GOT3 (cell line): ENCODE measurements around the gene NES.

Source experiments
- DNase-seq: peaks from one replicate; lab custom pipeline; 2025; ENCODE audit warnings: mixed read lengths; lab: John Stamatoyannopoulos, UW

NES gene

DNA sequence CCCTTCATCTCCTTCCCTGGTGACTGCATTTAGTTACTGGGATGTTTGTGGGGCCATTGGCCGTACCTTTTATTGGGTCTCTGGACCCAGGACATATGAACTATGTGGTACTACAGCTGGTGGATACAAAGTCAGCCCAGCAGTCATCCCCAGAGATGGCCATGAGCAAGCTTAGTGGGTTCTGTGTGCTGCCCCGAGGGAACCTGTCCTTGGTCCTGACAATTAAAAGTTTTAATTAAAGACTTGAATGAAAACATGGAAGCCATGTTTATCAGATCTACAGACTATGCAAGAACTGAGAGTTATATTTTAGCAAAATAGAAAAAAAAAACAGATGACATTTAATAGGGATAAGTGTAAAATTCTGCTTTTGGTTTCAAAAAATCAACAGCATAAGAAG is 2.8 kb upstream of the NES start:
- DNase-seq = no peak

DNA sequence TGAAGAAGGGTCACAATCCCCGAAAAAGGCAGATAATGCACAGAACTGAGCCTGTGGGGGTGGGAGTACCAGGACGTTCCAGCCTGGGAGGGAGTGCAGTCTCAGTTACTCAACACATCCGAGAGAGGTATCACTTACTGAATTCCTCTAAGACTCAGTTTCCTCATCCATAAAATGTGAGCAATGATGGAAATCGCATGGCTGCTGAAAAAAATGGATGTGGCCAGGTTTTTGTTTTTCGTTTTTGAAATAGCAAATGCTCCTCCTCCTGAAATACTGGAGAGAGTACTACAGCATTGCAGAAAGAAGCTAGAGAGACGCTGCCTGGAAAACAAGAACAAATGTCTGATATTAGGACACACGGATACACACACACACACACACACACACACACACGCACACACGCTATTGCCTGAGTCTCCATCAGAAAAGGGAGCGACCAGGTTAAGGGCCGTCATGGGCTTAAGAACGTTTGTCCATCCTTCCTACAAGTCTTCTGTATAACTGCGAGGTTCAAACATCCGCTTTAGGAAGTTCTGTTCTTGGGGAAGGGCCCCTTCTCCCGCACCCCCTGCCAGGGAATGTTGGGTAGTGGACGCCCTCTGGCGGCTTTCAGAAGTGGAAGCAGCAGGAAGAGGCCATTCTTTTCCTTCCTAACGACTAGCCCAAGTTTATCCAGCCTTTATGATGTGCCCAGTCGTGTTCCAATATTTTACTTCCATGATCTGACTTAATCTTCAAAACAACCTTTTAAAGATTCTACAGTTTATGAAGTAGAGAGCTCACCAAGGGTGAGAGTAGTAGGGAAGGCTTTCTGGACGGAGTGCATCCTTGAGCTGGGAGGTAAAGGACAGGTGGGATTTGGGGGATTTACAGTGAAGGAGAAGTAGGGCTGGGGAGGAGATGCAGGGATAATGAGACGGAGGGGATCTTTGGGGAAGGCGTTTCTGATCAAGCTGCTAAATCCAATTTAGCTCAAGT is 699 bp upstream of the NES start:
- DNase-seq = no peak

DNA sequence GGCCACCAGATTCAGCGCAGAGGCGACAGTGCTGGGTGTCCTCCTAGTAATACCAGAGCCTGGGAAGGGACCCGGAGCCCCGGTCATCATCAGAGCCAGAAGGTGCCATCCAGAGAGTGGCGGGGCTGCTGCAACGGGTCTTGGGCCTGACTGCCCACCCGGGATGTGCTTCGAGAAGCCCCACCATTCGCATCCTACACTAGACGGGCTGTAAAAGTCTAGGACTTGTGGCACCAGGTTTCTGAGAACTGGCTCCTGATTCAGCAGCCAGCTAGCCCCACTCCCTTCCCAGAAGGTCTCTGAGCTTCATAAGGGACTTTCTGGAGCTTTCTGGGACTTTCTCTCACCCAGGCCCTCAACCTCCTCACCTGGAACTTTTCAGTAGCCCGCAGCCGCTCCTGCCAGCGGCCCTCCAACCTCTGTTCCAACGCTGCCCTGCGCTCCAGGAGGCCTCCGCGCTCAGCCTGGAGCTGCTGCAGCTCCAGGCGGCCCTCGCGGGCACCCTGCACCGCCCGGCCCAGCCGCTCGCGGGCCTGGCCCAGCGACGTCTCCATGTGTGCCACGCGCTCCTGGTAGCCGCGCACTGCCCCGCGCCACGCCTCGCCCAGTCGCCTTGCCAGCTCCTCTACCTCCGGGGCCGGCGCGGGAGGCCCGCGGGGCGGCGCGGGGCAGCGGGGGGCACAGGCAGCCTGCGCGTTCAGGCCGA is 940 bp downstream of the NES start:
- DNase-seq = no peak

DNA sequence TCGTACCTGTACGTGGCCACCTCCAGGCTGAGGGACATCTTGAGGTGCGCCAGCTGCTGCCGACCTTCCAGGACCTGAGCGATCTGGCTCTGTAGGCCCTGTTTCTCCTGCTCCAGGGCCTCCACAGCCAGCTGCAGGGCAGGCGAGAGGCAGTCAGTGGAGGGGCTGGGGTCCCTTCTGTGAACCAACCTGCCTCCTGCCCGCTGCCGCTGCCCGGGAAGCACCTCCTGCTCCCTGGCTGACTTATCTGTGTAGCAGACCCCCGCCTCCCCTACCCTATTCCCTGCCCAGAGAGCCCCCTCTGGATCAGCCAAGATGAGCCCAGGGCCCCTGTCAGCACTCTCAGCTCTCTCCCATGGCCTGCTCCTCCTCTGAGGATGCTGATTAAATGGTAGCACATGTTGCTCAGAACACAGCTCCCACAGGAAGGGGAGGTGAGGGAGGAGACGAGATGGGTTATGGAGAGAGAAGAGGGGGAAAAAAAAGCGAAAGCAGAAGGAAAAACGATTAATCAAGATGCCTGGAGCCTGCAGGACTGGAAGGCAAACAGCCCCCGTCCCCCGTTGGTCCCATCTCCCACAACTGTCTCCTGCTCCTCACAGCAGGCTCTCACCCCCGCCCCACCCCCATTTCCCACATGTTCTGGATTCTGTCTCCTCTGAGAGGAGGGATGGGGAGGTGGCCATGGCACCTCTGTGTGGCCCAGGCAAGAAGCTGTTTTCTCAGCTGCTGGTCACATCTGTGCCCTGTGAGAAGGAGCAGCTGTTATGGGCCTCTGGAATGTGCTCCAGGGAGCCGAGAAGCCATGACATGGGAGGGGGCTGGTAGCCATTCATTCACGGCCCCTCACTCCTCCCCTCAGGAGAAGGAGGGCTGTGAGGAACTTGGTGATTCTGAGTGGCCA is 1.7 kb downstream of the NES start:
- DNase-seq = no peak

DNA sequence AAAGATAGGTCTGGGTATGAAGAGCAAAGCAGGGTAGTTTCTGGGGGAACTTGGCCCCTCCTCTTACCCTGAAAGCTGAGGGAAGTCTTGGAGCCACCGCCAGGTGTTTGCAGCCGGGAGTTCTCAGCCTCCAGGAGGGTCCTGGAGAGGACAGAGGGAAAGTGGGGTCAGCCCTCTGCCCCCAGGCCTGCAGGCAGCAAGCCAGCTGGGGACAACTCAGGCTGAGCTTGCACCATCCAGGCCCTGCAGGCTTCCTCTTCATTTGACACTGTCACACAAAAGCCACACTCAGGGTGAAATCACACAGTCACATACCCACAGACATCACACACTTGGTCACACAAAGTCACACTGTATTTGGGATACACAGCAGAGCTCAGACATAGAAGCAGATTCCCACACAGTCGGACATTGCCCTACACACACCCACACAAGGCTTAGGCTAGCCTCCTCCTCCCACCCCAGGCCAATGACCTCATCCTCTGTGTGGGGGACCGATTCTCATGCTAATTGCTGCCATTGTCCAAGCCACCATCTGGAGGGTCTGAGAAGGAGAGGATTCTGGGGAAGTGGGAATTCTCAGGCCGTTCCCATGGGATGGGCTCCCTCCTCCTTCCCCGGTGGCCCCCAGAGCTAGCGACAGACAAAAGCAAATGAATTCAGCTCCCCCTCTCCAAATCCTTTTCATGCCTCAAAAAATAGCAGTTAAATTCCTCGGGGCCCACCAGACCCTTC is 3.7 kb downstream of the NES start:
- no peak for DNase-seq

DNA sequence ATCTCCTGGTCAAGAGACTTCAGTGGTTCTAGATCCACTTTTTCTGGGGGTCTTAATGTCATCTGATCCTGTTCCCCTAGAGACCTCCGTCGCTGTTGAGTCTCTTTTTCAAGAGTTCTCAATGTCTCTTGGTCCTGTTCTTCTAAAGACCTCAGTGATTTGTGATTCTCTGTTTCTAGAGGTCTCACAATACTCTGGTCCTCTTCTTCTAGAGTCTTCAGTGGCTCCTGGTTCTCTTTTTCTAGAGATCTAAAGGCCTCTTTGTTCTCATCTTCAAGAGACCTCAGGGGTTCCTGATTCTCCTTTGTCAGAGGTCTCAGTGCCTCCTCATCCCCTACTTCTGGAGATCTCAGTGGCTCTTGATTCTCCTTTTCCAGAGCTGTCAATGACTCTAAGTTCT is 5.4 kb downstream of the NES start:
- DNase-seq = no peak

DNA sequence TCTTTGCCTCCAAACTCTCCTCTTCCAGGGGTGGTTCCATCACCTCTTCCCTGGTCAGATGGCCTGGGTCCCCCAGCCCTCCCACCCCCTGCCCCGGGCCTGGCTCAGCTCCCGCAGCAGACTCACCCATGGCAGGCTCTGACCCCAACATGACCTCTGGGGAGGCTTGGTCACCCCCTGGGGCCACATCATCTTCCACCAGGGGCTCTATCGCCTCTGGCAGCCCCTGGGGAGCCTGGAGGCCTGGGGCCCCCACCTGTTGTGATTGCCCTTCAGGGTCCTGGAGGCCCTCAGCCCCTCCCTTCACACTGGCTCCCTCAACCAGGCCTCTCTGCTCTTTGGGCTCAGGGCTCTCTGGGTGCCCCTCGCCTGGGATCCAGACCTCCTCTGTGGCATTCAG is 6.4 kb downstream of the NES start:
- no peak for DNase-seq

DNA sequence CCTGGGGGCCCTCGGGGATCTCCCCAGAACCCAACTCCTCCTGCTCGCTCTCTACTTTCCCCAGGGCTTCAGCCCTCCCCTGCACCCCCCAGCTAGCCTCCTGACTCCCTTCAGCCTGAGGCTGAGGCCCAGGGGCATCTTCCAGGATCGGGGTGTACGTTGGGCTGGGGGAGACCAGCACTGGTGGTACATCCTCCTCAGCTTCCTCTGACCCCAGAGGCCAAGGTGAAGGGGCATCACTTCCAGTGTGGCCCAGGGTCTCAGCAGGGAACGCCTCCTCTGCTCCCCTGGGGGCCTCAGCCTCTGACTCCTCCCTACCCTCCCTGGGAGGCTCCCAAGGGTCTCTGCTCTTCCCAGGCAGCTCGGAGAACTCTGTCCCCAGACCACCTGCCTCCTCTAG is 6.8 kb downstream of the NES start:
- no peak for DNase-seq

DNA sequence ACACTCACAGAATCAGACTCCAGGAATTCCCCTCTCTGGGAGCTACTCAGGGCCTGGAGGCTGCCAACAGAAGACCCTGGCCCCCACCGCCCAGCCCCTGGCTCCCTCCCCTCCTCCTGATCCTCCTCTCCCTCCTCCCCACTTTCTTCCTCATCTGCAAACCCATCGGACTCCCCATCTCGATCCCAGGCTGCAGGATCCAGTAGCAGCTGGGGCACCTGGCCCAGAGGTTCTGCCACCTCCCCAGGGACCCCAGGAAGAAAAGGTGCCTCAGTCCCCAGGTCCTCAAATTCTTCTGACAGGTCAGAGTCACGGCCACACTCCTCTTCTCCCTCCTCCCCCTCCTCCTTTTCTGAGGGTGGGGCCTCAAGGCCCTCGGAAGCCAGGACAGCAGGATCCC is 7.4 kb downstream of the NES start:
- no peak for DNase-seq

DNA sequence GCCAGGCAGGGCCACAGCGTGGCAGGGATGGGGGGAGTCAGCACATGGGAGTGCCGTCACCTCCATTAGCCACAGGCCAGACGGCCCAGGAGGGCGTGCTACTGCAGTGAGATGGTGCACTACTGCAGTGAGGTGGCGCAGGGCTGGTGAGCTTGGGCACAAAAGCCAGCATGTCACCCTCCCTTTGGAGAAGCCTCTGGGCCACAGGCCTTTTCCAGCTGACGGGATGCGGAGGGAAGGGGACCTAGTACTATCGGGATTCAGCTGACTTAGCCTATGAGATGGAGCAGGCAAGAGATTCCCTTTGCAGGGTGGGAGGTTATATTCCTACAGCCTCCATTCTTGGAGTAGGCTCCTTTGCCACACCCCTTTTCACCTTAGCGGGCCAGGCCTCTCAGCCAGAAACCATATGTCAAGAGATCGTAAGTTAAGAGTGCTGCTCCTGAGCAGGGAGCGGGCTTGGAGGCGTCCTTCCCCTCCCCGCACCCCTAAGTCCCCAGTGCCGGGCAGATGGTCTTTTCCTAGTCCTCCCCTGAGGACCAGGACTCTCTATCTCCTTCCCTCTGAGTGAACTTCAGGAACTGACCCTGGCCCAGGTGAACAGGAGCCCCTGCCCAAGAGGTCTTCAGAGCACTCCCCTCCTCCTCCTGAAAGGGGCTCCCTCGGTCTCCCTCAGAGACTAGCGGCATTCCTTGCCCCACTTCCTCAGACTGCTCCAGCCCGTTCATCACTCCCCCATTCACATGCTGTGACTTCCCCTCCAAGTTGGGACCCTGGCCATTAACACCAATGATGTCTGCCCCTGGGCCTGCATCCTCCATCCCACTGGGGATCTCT is 8.2 kb downstream of the NES start:
- DNase-seq = no peak

DNA sequence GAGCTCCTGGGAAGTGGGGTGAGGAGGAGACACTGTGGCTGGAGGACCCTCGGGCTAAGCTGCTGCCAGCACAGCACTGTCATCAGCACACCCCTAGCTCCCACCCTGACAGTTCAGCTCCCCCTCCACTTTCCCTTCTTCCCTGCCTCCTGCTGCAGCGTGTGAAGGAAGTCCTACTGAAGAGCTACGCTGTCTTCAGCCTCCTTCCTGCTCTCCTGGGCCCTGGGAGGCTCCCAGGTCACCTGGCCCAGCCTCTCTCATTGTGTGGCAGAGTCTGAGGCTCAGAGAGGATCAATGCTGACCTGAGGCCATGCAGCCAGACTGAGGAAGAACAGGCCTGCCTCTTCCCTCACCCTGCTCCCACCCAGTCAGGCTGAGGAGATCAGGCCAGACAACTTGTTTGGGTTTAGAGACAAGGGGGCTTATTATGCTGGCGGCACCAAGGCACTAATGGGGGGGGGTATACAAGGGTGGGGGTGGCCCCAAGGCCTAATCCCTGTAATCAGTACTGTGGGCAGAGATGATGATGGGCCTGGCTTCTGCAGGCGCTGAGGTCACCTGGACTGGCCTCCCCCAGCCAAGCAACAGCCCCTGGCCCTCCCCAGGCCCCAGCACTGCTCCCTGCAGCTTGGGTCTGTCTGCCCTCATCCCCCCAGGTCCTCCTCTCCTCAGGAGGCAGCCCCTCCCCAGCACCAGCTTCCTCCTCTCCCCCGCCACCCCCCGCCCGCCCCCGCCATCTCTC is 9.1 kb downstream of the NES start:
- no peak for DNase-seq

DNA sequence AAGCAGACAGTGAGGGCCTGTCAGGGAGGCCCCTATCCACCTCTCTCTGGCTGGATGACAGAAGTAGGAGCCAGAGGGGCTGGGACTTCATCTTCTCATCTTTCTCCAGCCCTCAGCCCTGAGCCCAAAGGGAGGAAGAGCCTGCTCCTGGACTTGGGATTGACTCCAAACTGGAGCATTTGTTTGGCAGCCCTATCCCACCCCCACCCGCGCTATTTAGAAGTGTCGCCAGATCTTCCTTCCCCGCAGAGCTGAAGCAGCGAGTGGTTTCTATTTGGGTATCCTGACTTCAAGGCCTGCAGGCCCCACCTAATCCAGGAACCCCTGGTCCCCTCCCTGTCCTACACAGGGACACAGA is 9.6 kb downstream of the NES start:
- DNase-seq = no peak

DNA sequence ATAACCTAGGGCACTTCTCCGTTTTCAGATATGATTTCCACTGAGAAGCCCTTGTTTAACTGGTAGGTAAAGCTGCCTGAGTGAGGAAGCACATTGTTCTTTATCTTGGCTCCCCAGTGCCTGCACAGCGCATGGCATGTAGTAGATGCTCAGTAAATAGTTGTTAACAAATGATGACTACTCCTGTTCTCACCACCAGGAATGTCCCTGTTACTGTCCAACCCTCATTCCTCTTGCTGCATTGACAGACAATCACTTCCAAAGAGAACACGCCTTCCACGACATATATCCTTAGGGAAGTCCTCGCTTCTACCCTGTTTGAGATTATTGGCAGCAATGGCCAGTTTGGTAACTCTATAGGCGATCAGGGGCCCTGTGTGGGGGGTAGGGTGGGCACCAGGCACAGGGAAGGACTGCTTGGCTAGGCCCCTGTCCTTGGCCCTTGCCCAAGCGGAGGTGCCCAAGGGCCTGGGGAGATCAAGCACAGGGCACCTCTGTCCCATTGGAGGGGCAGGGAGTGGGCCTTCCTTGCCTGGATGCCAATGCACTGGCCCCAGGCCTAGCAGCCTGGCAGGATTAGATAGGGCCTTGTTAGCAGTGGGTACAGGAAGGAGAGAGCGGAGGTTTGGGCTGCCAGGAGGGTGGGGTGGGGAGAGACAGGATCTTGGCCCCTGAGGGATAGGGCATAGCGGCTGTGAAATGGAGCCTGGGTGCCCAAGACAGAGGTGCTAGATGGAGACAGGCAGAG is 10.2 kb downstream of the NES start:
- DNase-seq = no peak

DNA sequence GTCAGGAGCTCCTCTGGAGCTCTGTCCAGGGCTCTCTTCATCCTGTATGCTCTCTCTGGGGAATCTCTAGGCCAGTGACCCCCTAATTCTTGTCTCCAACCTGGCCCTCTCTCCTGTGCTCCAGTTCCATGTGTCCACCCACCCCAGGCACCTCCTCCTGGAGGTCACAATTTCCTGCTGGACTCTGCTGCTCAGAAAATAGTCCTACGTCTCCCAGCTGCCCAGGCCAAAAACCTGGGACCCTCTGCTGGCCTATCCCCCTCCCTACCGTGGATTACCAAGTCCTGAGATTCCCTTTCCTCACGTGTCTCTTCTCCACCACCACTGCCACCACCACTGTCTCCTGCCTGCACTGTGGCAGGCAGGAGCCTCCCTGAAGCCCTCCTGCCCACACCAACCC is 11.7 kb downstream of the NES start:
- DNase-seq = no peak

DNA sequence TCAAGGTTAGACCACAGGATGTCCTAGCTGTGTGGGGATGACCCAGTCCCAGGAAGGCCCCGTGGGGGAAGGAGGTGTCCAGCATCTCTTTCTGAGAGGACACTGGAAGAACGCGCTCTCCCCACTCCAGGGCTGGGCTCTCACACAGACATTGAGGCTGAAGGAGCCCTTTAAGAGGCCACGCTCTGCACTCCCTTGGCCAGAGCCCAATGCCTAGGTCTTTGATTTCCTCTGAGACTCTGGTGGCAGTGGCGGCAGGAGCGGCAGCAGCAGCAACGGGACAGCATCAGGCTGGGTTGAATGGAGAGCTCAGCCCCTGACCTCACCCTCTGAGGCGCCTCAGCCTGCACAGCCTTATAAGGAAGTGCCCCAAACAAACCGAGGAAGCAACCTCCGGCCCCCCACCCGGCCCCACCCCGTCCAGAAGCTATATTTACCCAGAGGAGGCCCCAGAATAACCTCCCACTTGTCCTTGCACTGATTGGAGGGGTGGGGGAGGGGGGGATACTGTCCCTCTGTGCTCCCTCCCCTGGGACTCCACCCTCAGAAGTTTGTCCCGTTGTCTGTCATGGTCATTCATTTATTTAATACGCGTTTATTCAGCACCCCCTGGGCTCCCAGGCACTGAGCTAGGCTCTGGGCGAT is 12.3 kb downstream of the NES start:
- DNase-seq = no peak

DNA sequence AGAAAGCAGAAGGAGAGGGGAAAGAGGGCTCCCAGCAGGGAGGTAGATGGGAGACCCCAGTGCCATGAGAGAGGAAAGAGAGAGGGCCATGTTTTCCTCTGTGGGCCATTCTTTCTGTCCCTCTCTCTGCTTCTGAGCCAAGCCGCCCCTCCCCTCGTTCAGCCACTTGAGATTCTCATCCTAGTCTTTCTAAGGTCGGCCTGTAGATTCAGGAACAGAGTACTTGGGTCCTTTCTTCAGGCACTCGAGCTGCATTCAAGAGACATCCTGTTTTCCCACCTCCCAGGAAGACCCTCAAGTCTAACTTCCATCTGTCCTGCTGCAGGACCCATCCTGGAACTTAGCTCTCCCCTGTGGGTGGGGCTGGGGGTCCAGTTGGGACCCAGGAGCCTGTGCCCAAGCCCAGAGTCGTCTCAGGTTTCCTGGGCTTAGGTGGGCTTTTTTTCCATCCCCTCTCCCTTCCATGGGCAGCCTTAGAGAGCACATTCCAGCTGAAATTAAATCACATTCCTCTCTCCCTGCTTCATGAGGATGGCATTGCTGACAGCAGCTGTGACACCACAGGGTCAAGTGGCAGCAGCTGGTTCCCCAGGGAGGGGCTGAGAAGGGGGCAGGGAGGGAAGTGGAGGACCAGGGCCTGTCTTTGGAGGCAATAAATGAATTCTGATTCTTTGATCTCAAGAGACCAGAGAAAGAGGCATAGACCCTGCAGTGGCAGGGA is 13.0 kb downstream of the NES start:
- no peak for DNase-seq

DNA sequence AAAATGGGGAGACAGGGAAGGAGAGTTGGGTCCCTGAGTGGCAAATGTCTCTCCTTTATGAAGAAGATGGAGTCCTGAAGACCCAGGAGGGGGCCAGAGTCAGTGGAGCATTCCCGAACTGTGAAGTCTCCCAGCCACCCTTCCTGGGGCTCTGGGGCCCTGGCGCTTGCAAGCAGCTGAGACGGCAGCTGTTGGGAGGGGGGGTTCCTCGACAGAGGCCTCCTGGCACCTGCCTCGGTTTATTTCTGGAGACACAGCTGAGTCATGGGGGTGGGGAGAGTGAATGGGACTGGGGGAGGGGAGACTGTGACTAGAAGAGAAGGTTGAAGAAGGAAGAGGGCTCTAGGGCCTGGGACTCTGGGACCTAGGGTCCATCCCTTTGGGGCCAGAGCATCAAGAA is 14.0 kb downstream of the NES start:
- no peak for DNase-seq

DNA sequence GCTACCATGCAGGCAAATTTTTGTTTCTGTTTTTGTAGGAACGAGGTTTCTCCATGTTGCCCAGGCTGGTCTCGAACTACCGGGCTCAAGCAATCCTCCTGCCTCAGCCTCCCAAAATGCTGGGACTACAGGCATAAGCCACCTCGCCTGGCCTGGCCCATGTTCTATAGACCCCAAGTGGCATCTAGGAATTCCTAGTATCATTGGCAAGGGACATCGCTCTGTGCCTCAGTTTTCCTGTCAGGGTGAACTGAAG is 14.5 kb downstream of the NES start:
- DNase-seq = no peak
